Activated CD4-positive, alpha-beta T cell treated with anti-CD3 and anti-CD28 coated beads for 48 hours (primary cell): ENCODE results near the gene PLPPR4.
"Not testable (repeated sequence)": the region's sequence is repeated elsewhere in the genome, so short reads cannot be mapped to it uniquely, and the experiment has no call there.

Experiments used
- DNase-seq: peaks from one replicate; pipeline ENCODE4 v3.0.0-alpha.2; 2020

The PLPPR4 gene

GRCh38 chr1:99269321-99269720 is 5.0 kb downstream of the PLPPR4 start:
- DNase-seq: no peak

- DNase-seq: no peak
These were observed 6.4 kb downstream of the PLPPR4 start for GRCh38 chr1:99270646-99271045.

- no peak for DNase-seq
These were observed 7.0 kb downstream of the PLPPR4 start for GRCh38 chr1:99271249-99271648.

- DNase-seq: no peak
These were observed 12.8 kb downstream of the PLPPR4 start for GRCh38 chr1:99277066-99277465.

GRCh38 chr1:99279525-99279924 is 15.2 kb downstream of the PLPPR4 start:
- DNase-seq: no peak

- DNase-seq: no peak
These were observed 16.8 kb downstream of the PLPPR4 start for GRCh38 chr1:99281105-99281504.

- DNase-seq: no peak
These were observed 18.2 kb downstream of the PLPPR4 start for GRCh38 chr1:99282536-99282935.

- not testable (repeated sequence) for DNase-seq
These were observed 19.2 kb downstream of the PLPPR4 start for GRCh38 chr1:99283521-99283920.

GRCh38 chr1:99292886-99293285 is 28.6 kb downstream of the PLPPR4 start:
- DNase-seq: no peak

- DNase-seq: no peak
These were observed 33.6 kb downstream of the PLPPR4 start for GRCh38 chr1:99297923-99298322.

GRCh38 chr1:99304725-99305282 is 40.5 kb downstream of the PLPPR4 start:
- DNase-seq: no peak

- no peak for DNase-seq
These were observed 41.3 kb downstream of the PLPPR4 start for GRCh38 chr1:99305626-99306025.

- DNase-seq: no peak
These were observed 41.8 kb downstream of the PLPPR4 start for GRCh38 chr1:99306056-99306455.

GRCh38 chr1:99306644-99307043 is 42.4 kb downstream of the PLPPR4 start:
- no peak for DNase-seq

GRCh38 chr1:99315305-99315704 is 51.0 kb downstream of the PLPPR4 start:
- DNase-seq: no peak

- peak; percentile 5 for DNase-seq
These were observed 62.1 kb downstream of the PLPPR4 start for GRCh38 chr1:99326215-99326949.

- no peak for DNase-seq
These were observed 63.1 kb downstream of the PLPPR4 start for GRCh38 chr1:99327357-99327756.

GRCh38 chr1:99328171-99328570 is 63.9 kb downstream of the PLPPR4 start:
- no peak for DNase-seq

- no peak for DNase-seq
These were observed 66.8 kb downstream of the PLPPR4 start for GRCh38 chr1:99331083-99331482.

GRCh38 chr1:99331636-99332035 is 67.3 kb downstream of the PLPPR4 start:
- DNase-seq: no peak

GRCh38 chr1:99332561-99332960 is 68.3 kb downstream of the PLPPR4 start:
- DNase-seq: no peak

GRCh38 chr1:99334991-99335390 is 70.7 kb downstream of the PLPPR4 start:
- no peak for DNase-seq

- DNase-seq: no peak
These were observed 82.9 kb downstream of the PLPPR4 start for GRCh38 chr1:99347041-99347684.

- DNase-seq: no peak
These were observed 84.3 kb downstream of the PLPPR4 start for GRCh38 chr1:99348397-99349132.
